GM12801 (cell line): ENCODE data around the gene CCDC73.

Experiments used
- TF ChIP-seq, protein P1 (sequence below): IDR thresholded peaks from one replicate; pipeline ENCODE4 v1.5.1; 2011; ENCODE audit warnings: control low read depth; ENCODE audit not compliant: insufficient read length; ENCODE audit errors: extremely low read depth

Gene CCDC73

DNA sequence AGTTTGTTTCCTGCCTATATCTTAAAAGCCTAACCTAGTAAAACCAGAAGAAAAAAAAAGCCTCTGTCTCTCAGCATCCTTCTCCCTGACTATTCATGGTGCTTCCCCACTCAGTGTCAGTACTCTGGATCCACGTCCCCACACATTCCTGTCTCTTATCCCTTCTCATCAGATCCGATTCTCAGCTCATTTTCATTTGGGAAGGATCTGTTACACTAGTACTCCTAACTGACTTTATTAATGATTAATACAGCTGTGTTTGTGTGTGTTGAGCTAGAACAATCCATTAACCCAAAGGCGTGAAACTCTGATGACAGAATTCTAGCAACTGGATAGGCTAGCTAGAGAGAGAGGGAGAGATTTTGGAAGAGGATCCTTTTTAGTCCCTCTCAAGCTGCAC lies 36.8 kb upstream of the CCDC73 start:
- TF ChIP-seq, protein P1, sequence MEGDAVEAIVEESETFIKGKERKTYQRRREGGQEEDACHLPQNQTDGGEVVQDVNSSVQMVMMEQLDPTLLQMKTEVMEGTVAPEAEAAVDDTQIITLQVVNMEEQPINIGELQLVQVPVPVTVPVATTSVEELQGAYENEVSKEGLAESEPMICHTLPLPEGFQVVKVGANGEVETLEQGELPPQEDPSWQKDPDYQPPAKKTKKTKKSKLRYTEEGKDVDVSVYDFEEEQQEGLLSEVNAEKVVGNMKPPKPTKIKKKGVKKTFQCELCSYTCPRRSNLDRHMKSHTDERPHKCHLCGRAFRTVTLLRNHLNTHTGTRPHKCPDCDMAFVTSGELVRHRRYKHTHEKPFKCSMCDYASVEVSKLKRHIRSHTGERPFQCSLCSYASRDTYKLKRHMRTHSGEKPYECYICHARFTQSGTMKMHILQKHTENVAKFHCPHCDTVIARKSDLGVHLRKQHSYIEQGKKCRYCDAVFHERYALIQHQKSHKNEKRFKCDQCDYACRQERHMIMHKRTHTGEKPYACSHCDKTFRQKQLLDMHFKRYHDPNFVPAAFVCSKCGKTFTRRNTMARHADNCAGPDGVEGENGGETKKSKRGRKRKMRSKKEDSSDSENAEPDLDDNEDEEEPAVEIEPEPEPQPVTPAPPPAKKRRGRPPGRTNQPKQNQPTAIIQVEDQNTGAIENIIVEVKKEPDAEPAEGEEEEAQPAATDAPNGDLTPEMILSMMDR = no peak

DNA sequence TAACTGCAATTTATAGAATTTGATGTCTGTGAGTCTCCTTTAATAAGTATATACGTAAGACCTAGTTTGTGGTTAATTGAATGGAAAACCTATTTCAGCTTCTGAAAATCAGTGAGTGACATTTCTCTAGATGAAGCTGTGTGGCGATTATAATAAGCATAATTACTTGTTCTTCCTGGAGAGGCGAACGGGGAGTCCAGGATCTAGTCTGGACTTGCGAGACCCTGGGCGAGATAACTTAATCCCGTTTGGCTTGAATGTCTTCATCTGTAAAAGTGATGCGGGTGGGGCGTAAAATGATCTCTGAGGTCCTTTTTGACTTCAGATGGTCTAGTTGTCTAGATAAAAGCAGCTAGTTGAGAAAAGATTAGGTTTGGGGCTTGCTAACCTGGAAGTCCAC lies 36.3 kb upstream of the CCDC73 start:
- TF ChIP-seq, protein P1 = no peak

DNA sequence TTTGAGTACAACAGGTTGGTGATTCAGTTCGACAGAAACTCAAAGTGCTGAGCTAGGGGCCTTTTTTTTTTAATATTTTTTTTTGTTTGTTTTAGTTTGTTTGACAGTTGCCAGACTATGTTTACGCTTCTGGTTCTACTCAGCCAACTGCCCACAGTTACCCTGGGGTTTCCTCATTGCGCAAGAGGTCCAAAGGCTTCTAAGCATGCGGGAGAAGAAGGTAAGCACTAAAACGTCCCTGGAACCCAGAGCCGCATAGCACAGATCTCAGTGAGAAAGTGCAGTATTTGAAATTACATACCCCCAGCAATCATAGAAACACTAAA lies 35.9 kb upstream of the CCDC73 start:
- TF ChIP-seq, protein P1 = no peak

DNA sequence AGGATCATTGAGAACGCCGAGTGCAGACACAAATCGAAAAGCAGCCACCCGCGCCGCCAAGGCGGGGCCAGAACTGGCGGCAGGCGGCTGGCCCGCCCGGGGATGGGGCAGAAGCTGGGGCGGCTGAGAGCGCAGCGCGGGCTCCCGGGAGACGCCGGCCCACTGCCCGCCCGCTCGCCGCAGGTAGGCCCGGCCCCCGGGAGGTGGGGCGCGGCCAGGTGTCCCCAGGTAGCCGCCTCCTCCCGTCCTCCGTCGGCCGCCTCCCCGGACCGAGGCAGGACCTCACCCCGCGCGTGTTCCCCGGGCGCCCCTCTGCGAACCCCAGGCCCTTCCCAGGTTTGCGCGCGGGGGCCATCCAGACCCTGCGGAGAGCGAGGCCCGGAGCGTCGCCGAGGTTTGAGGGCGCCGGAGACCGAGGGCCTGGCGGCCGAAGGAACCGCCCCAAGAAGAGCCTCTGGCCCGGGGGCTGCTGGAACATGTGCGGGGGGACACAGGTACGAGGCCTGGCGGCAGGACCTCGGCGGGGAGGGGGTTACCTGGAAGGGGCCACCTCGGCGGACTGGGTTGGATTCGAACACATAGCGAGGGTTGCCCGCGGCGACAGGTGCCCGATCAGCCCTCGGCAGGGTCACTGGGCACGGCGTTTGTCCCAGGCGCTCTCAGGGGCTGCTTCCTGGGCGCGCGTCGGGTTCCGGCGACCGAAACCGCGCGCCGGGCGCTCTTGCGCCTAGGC lies 35.4 kb upstream of the CCDC73 start, which contains the start of gene PRRG4:
TSS of gene PRRG4 (plus strand) at position 248 of the 733 bp plus-strand sequence. CDS start 603 bp downstream, outside the sequence.
- TF ChIP-seq, protein P1 = no peak

DNA sequence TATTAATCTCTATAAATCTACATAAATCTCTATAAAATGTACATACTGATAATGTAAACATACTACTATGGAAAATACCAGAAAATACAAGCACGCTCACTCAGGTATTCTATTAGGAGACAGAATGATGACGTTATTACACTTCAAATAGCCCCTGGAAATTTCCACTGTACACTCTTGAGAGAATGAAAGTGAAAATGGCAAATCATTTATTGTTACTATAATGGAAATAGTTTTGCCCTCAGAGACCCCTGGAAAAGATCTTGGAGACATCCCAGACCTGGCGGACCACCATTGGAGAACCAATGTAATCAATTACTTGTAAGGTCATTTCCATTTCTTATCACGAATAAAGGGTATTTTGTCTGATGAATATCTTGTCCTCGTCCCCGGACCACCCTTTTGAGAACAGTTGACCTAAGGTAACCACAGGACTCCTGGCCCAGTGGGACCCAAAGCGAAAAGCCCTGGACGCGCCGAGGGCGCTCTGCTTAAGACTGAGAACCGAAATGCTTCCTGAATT lies 34.8 kb upstream of the CCDC73 start:
- TF ChIP-seq, protein P1 = no peak

DNA sequence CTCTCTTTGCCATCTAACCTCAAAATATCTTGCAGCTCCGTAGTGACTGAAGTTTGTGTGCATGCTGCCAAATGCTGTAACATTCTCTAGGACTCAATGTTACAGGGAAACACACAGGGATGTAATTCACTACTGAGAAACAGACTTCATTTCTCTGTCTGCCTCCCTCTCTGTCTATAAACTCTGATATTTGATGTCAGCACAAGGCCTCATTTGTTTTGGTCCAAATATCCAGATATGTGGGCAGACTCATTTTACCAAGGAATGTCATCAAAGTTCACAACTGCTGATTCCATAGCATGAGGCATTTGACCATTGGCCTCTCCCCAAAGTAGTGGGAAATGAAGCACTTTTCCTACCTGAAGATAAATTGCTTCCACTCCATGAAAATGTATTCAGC lies 32.8 kb upstream of the CCDC73 start:
- TF ChIP-seq, protein P1 = no peak

DNA sequence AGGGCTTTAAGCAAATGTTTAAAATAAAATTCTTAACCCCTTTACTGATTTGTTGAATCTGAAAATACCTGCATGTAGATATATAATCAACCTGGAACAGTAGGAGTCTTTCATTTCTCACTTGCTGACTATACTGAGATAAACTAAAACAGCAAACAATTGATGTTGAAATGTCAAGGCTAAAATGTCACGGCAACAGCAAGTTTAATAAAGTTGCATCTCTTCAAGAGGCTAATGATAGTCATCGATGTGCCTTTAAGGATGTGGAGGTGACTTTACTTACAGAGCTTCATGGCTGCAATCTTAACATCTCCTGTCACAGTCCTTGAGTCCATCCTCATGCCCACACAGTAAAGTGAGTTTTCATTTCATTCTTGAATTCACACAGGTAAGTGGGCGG lies 31.7 kb upstream of the CCDC73 start:
- TF ChIP-seq, protein P1 = no peak
